CD4-positive, alpha-beta T cell (primary cell): ENCODE data around the gene TEKT5. TPM values are rescaled to one million over a fixed set of nuclear protein-coding genes. Genes with fewer than 3 reads are reported as not detected.
"Not testable (repeated sequence)": the region's sequence is repeated elsewhere in the genome, so short reads cannot be mapped to it uniquely, and the experiment has no call there.

ENCODE experiments used
- ATAC-seq: fragments of 200-7000 bp; cut with Tn5 transposase; one replicate; pipeline ENCODE4 v1.10.0; 2022; ENCODE audit warnings: mild to moderate bottlenecking; ENCODE audit not compliant: poor library complexity
- CTCF ChIA-PET: fragments of 350-600 bp; sonication (Branson Sonifier 250); formaldehyde crosslinking; loops from one replicate; lab custom pipeline; 2021; ENCODE audit warnings: antibody characterized with exemption, inconsistent platforms; lab: Charles Lee
- POLR2A ChIA-PET: fragments of 350-600 bp; sonication (Branson Sonifier 250); formaldehyde crosslinking; loops from one replicate; lab custom pipeline; 2021; ENCODE audit warnings: antibody characterized with exemption, inconsistent platforms; lab: Charles Lee
- DNase-seq, 14 experiments: peaks; one replicate each; pipeline ENCODE4 v3.0.0-alpha.2; 2013 to 2020; ENCODE audit warnings: mixed read lengths in 2 of 14
- H3K27ac ChIP-seq, 2 donors: one replicate each; pipeline versions ENCODE4 v1.5.1 to v1.7.0; 2013; ENCODE audit warnings: low read length in 2 of 2, low read depth in 1 of 2, mild to moderate bottlenecking in 1 of 2
- H3K27me3 ChIP-seq, 2 experiments: 1 replicate in 1 of 2; 2 replicates in 1 of 2; pipeline versions ENCODE4 v1.6.1 to v1.7.0; 2013; ENCODE audit warnings: low read length in 2 of 2, control low read depth in 1 of 2, mild to moderate bottlenecking in 1 of 2, moderate library complexity in 1 of 2; ENCODE audit not compliant: insufficient read depth in 2 of 2, control insufficient read depth in 1 of 2
- H3K36me3 ChIP-seq: one replicate; pipeline ENCODE4 v1.6.1; 2013; ENCODE audit warnings: low read length, control low read depth; ENCODE audit not compliant: insufficient read depth
- H3K4me1 ChIP-seq: one replicate; pipeline ENCODE4 v1.6.1; 2013; ENCODE audit warnings: low read length, control low read depth; ENCODE audit not compliant: insufficient read depth
- H3K4me3 ChIP-seq: one replicate; pipeline ENCODE4 v1.5.1; 2013; ENCODE audit warnings: mild to moderate bottlenecking, low read length, moderate library complexity
- H3K9me3 ChIP-seq, 2 experiments: 1 replicate in 1 of 2; 2 replicates in 1 of 2; pipeline versions ENCODE4 v1.6.1 to v1.7.0; 2013; ENCODE audit warnings: low read length in 2 of 2, mild to moderate bottlenecking in 2 of 2, control low read depth in 1 of 2, moderate library complexity in 1 of 2; ENCODE audit not compliant: control insufficient read depth in 1 of 2, insufficient read depth in 1 of 2
- H3K27ac Mint-ChIP-seq: one replicate; pipeline ENCODE4 v1.8.0; 2020; ENCODE audit warnings: mixed read lengths
- H3K27me3 Mint-ChIP-seq: one replicate; pipeline ENCODE4 v1.8.0; 2021; ENCODE audit warnings: mixed read lengths
- H3K36me3 Mint-ChIP-seq: one replicate; pipeline ENCODE4 v1.8.0; 2021; ENCODE audit warnings: low read depth, mixed read lengths
- H3K4me1 Mint-ChIP-seq: one replicate; pipeline ENCODE4 v1.8.0; 2021; ENCODE audit warnings: low read depth, mixed read lengths
- H3K4me3 Mint-ChIP-seq: one replicate; pipeline ENCODE4 v1.8.0; 2020; ENCODE audit warnings: mild to moderate bottlenecking, mixed read lengths
- H3K9me3 Mint-ChIP-seq: one replicate; pipeline ENCODE4 v1.8.0; 2020; ENCODE audit warnings: mixed read lengths
- CTCF ChIP-seq: fragments of 200-600 bp; IDR thresholded peaks from one replicate; pipeline ENCODE4 v1.8.0; 2022; ENCODE audit warnings: antibody characterized with exemption, mild to moderate bottlenecking
- intact Hi-C, 2 experiments: fragments of 100-400 bp; cut with DNase I in 1 of 2; cut with micrococcal nuclease in 1 of 2; formaldehyde crosslinking; loops; one replicate each; pipeline versions ENCODE4 v1.15.1 to v1.9.0; 2023 to 2025; cut with DNase I, micrococcal nuclease
- total RNA-seq, 174 experiments: library from RNA in 2 of 174; stranded (reverse) in 2 of 174; gene quantifications; one replicate each; pipeline ENCODE4 v1.2.3 and lab custom pipeline; 2021 to 2026

Gene TEKT5
- total RNA-seq, 2 experiments from 2014 or later, result not detected

DNA sequence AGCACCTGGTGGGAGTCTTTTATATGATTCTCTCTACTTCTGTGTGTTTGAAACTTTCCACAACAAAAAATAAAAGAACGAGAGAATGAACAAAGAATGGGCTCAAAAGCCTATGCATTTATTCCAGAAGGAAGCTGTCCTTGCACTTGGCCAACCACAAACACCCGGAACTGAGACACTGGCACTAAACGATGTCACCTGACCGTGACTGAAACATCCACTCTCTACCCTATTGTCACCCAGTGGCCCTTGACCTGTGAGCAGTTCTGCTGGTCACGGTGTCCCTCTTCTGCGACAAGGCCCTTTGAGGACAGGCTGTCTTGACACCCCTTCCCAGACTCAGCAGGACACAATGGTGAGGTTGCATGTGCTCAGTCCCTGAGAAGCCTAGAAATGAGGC lies 56.6 kb downstream of the TEKT5 start:
- peak in 1 of 14 experiments; percentile 7 for DNase-seq
- Histone ChIP-seq H3K27me3 (peaks cover 0 to 7% of the 10 kb centered on the region in 2 experiments), H3K4me3 (no peak overlapping the region), H3K9me3 (peaks cover 0 to 19% of the 10 kb centered on the region in 2 experiments), H3K36me3 (no peaks in the 10 kb centered on the region), H3K27ac (no peak overlapping the region), H3K4me1 (no peaks in the 10 kb centered on the region)
- Mint-ChIP-seq H3K27me3 (peaks cover 5% of the 10 kb centered on the region), H3K4me1 (no peaks in the 10 kb centered on the region), H3K36me3 (no peaks in the 10 kb centered on the region), H3K27ac (no peak overlapping the region), H3K4me3 (no peak overlapping the region), H3K9me3 (peaks cover 3% of the 10 kb centered on the region)
- ChIA-PET POLR2A (no interaction called here), CTCF (no interaction called here)
- ATAC-seq, result no peak
- intact Hi-C loops, result no loop called here
- TF ChIP-seq CTCF, result no peak

DNA sequence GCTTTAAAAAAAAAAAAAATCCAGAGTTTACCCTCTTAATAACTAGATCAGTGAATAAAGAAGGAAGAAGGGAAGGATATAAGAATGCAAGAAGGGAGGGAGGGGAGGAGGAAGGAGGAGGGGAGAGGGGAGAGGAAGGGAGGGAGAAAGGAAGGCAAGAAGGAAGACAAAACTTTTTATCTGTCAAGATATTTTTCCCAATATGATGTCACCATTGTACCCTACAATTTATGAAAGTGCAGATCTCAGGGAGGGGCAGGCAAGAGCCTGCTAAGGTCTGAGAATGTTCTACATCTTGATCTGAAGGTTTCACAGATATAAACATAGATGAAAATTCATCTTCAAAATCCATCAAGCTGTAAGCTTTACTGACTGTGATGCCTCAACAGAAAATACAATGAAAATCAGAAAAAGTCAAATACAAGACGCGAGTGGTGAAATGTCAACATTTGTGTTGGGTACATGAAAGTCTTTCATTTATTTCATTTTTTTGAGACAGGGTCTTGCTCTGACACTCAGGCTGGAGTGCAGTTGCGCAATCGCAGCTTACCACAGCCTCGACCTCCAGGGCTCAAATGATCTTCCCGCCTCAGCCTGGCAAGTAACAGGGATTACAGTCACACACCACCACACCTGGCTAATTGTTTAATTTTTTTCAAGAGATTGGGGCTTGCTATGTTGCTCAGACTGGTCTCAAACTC lies 57.2 kb downstream of the TEKT5 start:
- H3K9me3 ChIP-seq, result peaks cover 0 to 19% of the 10 kb centered on the region in 2 experiments
- TF ChIP-seq CTCF, result no peak
- H3K27ac Mint-ChIP-seq, result no peak overlapping the region
- peaks cover 0 to 7% of the 10 kb centered on the region in 2 experiments for H3K27me3 ChIP-seq
- peaks cover 5% of the 10 kb centered on the region for H3K27me3 Mint-ChIP-seq
- DNase-seq (no peak), ATAC-seq (no peak)
- no peak overlapping the region for H3K27ac ChIP-seq
- ChIA-PET CTCF (no interaction called here), POLR2A (no interaction called here)
- H3K4me1 Mint-ChIP-seq, result no peaks in the 10 kb centered on the region
- H3K4me3 ChIP-seq, result no peak overlapping the region
- H3K4me3 Mint-ChIP-seq, result no peak overlapping the region
- H3K9me3 Mint-ChIP-seq, result peaks cover 3% of the 10 kb centered on the region
- H3K36me3 ChIP-seq, result no peaks in the 10 kb centered on the region
- intact Hi-C loops, result no loop called here
- H3K4me1 ChIP-seq, result no peaks in the 10 kb centered on the region
- no peaks in the 10 kb centered on the region for H3K36me3 Mint-ChIP-seq

- Mint-ChIP-seq H3K4me1 (no peaks in the 10 kb centered on the region), H3K27me3 (no peaks in the 10 kb centered on the region), H3K36me3 (no peaks in the 10 kb centered on the region), H3K4me3 (no peak overlapping the region), H3K27ac (no peak overlapping the region), H3K9me3 (peaks cover 3% of the 10 kb centered on the region)
- intact Hi-C loops, result no loop called here
- H3K9me3 ChIP-seq, result peaks cover 0 to 12% of the 10 kb centered on the region in 2 experiments
- peaks cover 0 to 5% of the 10 kb centered on the region in 2 experiments for H3K27me3 ChIP-seq
- no peaks in the 10 kb centered on the region for H3K36me3 ChIP-seq
- POLR2A ChIA-PET, result no interaction called here
- no peak for TF ChIP-seq CTCF
- ATAC-seq (no peak), DNase-seq (peak in 2 of 14 experiments; percentile 5 to 8)
- no peak overlapping the region for H3K4me3 ChIP-seq
- CTCF ChIA-PET, result no interaction called here
- H3K4me1 ChIP-seq, result no peaks in the 10 kb centered on the region
- no peak overlapping the region for H3K27ac ChIP-seq
Observed at GRCh38 chr16:10635365-10636021, 59.2 kb downstream of the TEKT5 start.

GRCh38 chr16:10633429-10633828 lies 61.3 kb downstream of the TEKT5 start:
- POLR2A ChIA-PET, H3K4me1 ChIP-seq, H3K4me1 Mint-ChIP-seq, H3K27me3 Mint-ChIP-seq, ATAC-seq, H3K9me3 Mint-ChIP-seq, H3K27me3 ChIP-seq, H3K27ac ChIP-seq, H3K36me3 ChIP-seq, CTCF ChIA-PET, H3K36me3 Mint-ChIP-seq, H3K27ac Mint-ChIP-seq, H3K4me3 Mint-ChIP-seq, DNase-seq, intact Hi-C loops, H3K4me3 ChIP-seq: not testable (repeated sequence)
- peaks cover 0 to 12% of the 10 kb centered on the region in 2 experiments for H3K9me3 ChIP-seq
